Measurements from ENCODE around the gene VIPR1.

VIPR1 gene

GRCh38 chr3:42520906-42521305 lies 18.5 kb downstream of the VIPR1 start:
- ATAC-seq: no peak
- TF ChIP-seq, protein P1, sequence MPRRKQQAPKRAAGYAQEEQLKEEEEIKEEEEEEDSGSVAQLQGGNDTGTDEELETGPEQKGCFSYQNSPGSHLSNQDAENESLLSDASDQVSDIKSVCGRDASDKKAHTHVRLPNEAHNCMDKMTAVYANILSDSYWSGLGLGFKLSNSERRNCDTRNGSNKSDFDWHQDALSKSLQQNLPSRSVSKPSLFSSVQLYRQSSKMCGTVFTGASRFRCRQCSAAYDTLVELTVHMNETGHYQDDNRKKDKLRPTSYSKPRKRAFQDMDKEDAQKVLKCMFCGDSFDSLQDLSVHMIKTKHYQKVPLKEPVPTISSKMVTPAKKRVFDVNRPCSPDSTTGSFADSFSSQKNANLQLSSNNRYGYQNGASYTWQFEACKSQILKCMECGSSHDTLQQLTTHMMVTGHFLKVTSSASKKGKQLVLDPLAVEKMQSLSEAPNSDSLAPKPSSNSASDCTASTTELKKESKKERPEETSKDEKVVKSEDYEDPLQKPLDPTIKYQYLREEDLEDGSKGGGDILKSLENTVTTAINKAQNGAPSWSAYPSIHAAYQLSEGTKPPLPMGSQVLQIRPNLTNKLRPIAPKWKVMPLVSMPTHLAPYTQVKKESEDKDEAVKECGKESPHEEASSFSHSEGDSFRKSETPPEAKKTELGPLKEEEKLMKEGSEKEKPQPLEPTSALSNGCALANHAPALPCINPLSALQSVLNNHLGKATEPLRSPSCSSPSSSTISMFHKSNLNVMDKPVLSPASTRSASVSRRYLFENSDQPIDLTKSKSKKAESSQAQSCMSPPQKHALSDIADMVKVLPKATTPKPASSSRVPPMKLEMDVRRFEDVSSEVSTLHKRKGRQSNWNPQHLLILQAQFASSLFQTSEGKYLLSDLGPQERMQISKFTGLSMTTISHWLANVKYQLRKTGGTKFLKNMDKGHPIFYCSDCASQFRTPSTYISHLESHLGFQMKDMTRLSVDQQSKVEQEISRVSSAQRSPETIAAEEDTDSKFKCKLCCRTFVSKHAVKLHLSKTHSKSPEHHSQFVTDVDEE (CRISPR knock-in tag; IDR thresholded peaks at IDR 0.05): no peak
- no peak for TF ChIP-seq ZFP30 (CRISPR knock-in tag; IDR thresholded peaks at IDR 0.05)

GRCh38 chr3:42524751-42525150 lies 22.3 kb downstream of the VIPR1 start:
- TF ChIP-seq TOX (CRISPR knock-in tag; IDR thresholded peaks at IDR 0.05; ENCODE audit: borderline replicate concordance) (no peak), POU6F1 (CRISPR knock-in tag; IDR thresholded peaks at IDR 0.05; ENCODE audit: borderline replicate concordance, low read depth) (no peak)
- no peak for ATAC-seq

DNA sequence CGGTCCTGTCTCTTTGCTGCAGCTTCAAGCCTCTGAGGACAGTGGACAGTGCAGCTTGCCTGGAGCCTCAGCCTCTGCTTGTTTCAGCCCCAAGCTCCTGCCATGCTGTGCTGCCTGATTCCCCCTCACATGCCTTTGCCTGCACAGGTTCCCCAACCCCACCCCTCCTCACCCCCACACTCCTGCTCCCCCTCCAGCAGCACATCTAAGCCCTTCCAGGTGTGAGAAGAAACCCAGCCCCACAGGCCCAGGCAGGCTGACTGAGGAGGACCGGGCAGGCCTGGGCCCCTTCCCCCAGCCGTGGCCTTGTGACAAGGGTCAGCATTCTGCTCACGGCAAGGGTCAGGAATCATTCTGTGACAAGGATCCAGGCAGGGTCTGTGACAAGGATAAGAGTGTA lies 22.8 kb downstream of the VIPR1 start:
- no peak for TF ChIP-seq OSR1 (CRISPR knock-in tag; IDR thresholded peaks at IDR 0.05)
- no peak for TF ChIP-seq POU6F1 (CRISPR knock-in tag; IDR thresholded peaks at IDR 0.05; ENCODE audit: borderline replicate concordance, low read depth)
- TF ChIP-seq BACH2 (CRISPR knock-in tag; IDR thresholded peaks at IDR 0.05; ENCODE audit: borderline replicate concordance): no peak
- no peak for TF ChIP-seq ZNF70 (CRISPR knock-in tag; IDR thresholded peaks at IDR 0.05)
- no peak for TF ChIP-seq GLIS3 (CRISPR knock-in tag; IDR thresholded peaks at IDR 0.05)
- TF ChIP-seq, protein P2, sequence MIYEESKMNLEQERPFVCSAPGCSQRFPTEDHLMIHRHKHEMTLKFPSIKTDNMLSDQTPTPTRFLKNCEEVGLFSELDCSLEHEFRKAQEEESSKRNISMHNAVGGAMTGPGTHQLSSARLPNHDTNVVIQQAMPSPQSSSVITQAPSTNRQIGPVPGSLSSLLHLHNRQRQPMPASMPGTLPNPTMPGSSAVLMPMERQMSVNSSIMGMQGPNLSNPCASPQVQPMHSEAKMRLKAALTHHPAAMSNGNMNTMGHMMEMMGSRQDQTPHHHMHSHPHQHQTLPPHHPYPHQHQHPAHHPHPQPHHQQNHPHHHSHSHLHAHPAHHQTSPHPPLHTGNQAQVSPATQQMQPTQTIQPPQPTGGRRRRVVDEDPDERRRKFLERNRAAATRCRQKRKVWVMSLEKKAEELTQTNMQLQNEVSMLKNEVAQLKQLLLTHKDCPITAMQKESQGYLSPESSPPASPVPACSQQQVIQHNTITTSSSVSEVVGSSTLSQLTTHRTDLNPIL (CRISPR knock-in tag; IDR thresholded peaks at IDR 0.05; ENCODE audit: low read depth): no peak
- no peak for TF ChIP-seq CSRNP3 (CRISPR knock-in tag; IDR thresholded peaks at IDR 0.05)
- ATAC-seq: no peak

GRCh38 chr3:42525736-42526345 lies 23.4 kb downstream of the VIPR1 start:
- no peak for ATAC-seq
- TF ChIP-seq SNAI2 (CRISPR knock-in tag; IDR thresholded peaks at IDR 0.05) (no peak), ZNF70 (CRISPR knock-in tag; IDR thresholded peaks at IDR 0.05) (no peak), GLIS3 (CRISPR knock-in tag; IDR thresholded peaks at IDR 0.05) (no peak), CSRNP3 (CRISPR knock-in tag; IDR thresholded peaks at IDR 0.05) (no peak), ARNTL (CRISPR knock-in tag; IDR thresholded peaks at IDR 0.05; ENCODE audit: borderline replicate concordance, low read depth) (no peak), TOX (CRISPR knock-in tag; IDR thresholded peaks at IDR 0.05; ENCODE audit: borderline replicate concordance) (no peak), POU6F1 (CRISPR knock-in tag; IDR thresholded peaks at IDR 0.05; ENCODE audit: borderline replicate concordance, low read depth) (no peak), CSDC2 (CRISPR knock-in tag; IDR thresholded peaks at IDR 0.05) (no peak), PATZ1 (CRISPR knock-in tag; IDR thresholded peaks at IDR 0.05; ENCODE audit: borderline replicate concordance) (no peak), RARB (CRISPR knock-in tag; IDR thresholded peaks at IDR 0.05) (no peak), ZFP3 (CRISPR knock-in tag; IDR thresholded peaks at IDR 0.05) (no peak), PPARA (CRISPR knock-in tag; IDR thresholded peaks at IDR 0.05; ENCODE audit: borderline replicate concordance) (no peak), ZC3H10 (CRISPR knock-in tag; IDR thresholded peaks at IDR 0.05) (no peak), OSR1 (CRISPR knock-in tag; IDR thresholded peaks at IDR 0.05) (no peak)
- TF ChIP-seq, protein P2 (CRISPR knock-in tag; IDR thresholded peaks at IDR 0.05; ENCODE audit: low read depth): no peak

Data from SK-N-SH treated with all-trans-retinoic acid at 6 μM for 48 hours (cell line).